B cell (primary cell): ENCODE results near the gene TIMM21. TPM values are rescaled to one million over a fixed set of nuclear protein-coding genes. Genes with fewer than 3 reads are reported as not detected.

Source experiments
- ATAC-seq: fragments of 200-7000 bp; cut with Tn5 transposase; one replicate; pipeline ENCODE4 v1.10.0; 2021; ENCODE audit warnings: low read depth, mild to moderate bottlenecking, moderate number of reproducible peaks, moderate library complexity
- CTCF ChIA-PET: fragments of 350-600 bp; sonication (Branson Sonifier 250); formaldehyde crosslinking; loops from one replicate; lab custom pipeline; 2021; ENCODE audit warnings: antibody characterized with exemption, inconsistent platforms; lab: Charles Lee
- POLR2A ChIA-PET: fragments of 350-600 bp; sonication (Branson Sonifier 250); formaldehyde crosslinking; loops from one replicate; lab custom pipeline; 2021; ENCODE audit warnings: antibody characterized with exemption; lab: Charles Lee
- DNase-seq: peaks from one replicate; pipeline ENCODE4 v3.0.0; 2013
- H2AFZ ChIP-seq: 2 replicates; pipeline ENCODE4 v1.6.1; 2012; ENCODE audit warnings: mild to moderate bottlenecking, low read depth, low read length; ENCODE audit not compliant: insufficient read depth, poor library complexity, severe bottlenecking
- H3K27ac ChIP-seq, 2 donors: 1 replicate in 1 of 2; 2 replicates in 1 of 2; pipeline ENCODE4 v1.5.1; 2012 to 2013; ENCODE audit warnings: low read length in 2 of 2, mild to moderate bottlenecking in 2 of 2, moderate library complexity in 1 of 2
- H3K27me3 ChIP-seq, 4 experiments: fragments of 200-600 bp in 1 of 4; sonication (generic) in 1 of 4; replicated peaks in 1 of 4; 1 replicate in 2 of 4; 2 replicates in 2 of 4; pipeline versions ENCODE4 v1.6.1 to v1.7.0; 2013 to 2016; ENCODE audit warnings: low read length in 3 of 4, mild to moderate bottlenecking in 2 of 4, mixed read lengths in 1 of 4, moderate library complexity in 1 of 4; ENCODE audit not compliant: insufficient read depth in 4 of 4, control insufficient read depth in 3 of 4; ENCODE audit errors: control extremely low read depth in 1 of 4
- H3K36me3 ChIP-seq, 2 experiments: replicated peaks in 1 of 2; 1 replicate in 1 of 2; 2 replicates in 1 of 2; pipeline versions ENCODE4 v1.6.1 to v1.7.1; 2013; ENCODE audit warnings: low read length in 1 of 2; ENCODE audit not compliant: insufficient read depth in 2 of 2, control insufficient read depth in 1 of 2; ENCODE audit errors: control extremely low read depth in 1 of 2, extremely low read depth in 1 of 2
- H3K4me1 ChIP-seq, 2 donors: fragments of 200-600 bp in 1 of 2; sonication (generic) in 1 of 2; 1 replicate in 1 of 2; 2 replicates in 1 of 2; pipeline versions ENCODE4 v1.5.1 to v1.6.1; 2013 to 2017; ENCODE audit warnings: low read length in 2 of 2; ENCODE audit not compliant: control insufficient read depth in 2 of 2, insufficient read depth in 2 of 2
- H3K4me2 ChIP-seq: replicated peaks from 2 replicates; pipeline ENCODE3; 2012; ENCODE audit warnings: mild to moderate bottlenecking, low read depth, low read length; ENCODE audit not compliant: poor library complexity, severe bottlenecking
- H3K4me3 ChIP-seq, 5 experiments: fragments of 200-600 bp in 1 of 5; sonication (generic) in 1 of 5; 1 replicate in 3 of 5; 2 replicates in 2 of 5; pipeline versions ENCODE4 v1.5.1 to v1.7.0; 2011 to 2016; ENCODE audit warnings: low read length in 4 of 5, mild to moderate bottlenecking in 4 of 5, low read depth in 2 of 5, control low read depth in 1 of 5, moderate library complexity in 1 of 5; ENCODE audit not compliant: insufficient read depth in 1 of 5; ENCODE audit errors: control extremely low read depth in 1 of 5, extremely low read depth in 1 of 5
- H3K79me2 ChIP-seq: fragments of 200-600 bp; sonication (generic); one replicate; pipeline ENCODE4 v1.6.0; 2016; ENCODE audit warnings: low read length; ENCODE audit not compliant: control insufficient read depth, insufficient read depth
- H3K9ac ChIP-seq: fragments of 200-600 bp; sonication (generic); 2 replicates; pipeline ENCODE4 v1.6.1; 2017; ENCODE audit warnings: mild to moderate bottlenecking, low read length, moderate library complexity
- H3K9me3 ChIP-seq, 3 donors: one replicate each; pipeline versions ENCODE4 v1.6.1 to v1.7.1; 2013; ENCODE audit warnings: low read length in 2 of 3; ENCODE audit not compliant: control insufficient read depth in 2 of 3, insufficient read depth in 1 of 3; ENCODE audit errors: control extremely low read depth in 1 of 3
- H4K20me1 ChIP-seq: 2 replicates; pipeline ENCODE4 v1.6.0; 2012; ENCODE audit warnings: mild to moderate bottlenecking, low read length; ENCODE audit not compliant: insufficient read depth, control insufficient read depth, poor library complexity, severe bottlenecking
- H3K27ac Mint-ChIP-seq: one replicate; pipeline ENCODE4 v1.8.0; 2021; ENCODE audit warnings: mixed read lengths
- H3K27me3 Mint-ChIP-seq: one replicate; pipeline ENCODE4 v1.8.0; 2021; ENCODE audit warnings: mixed read lengths
- H3K4me1 Mint-ChIP-seq: one replicate; pipeline ENCODE4 v1.8.0; 2021; ENCODE audit warnings: mixed read lengths
- H3K4me3 Mint-ChIP-seq: one replicate; pipeline ENCODE4 v1.8.0; 2021; ENCODE audit warnings: mixed read lengths
- H3K9me3 Mint-ChIP-seq: one replicate; pipeline ENCODE4 v1.8.0; 2022; ENCODE audit warnings: mixed read lengths; ENCODE audit not compliant: insufficient read depth
- EZH2 ChIP-seq: IDR thresholded peaks from 2 replicates; pipeline ENCODE4 v1.6.1; 2012; ENCODE audit warnings: borderline replicate concordance, low read depth, mild to moderate bottlenecking, moderate library complexity, low read length; ENCODE audit not compliant: insufficient read depth, poor library complexity, severe bottlenecking
- WGBS: methylation state at CpG from one replicate; pipeline ENCODE4 v1.1.5; 2013; ENCODE audit warnings: missing lambda C conversion rate; ENCODE audit not compliant: insufficient coverage; 5-methylcytosine and 5-hydroxymethylcytosine counted together
- intact Hi-C: fragments of 100-400 bp; cut with micrococcal nuclease; formaldehyde crosslinking; loops from one replicate; pipeline ENCODE4 v1.10.0; 2022
- polyA plus RNA-seq: library from polyadenylated mRNA; depleted of rRNA; stranded (reverse); fragments of >200 nt; gene quantifications from 2 replicates; pipeline ENCODE4 v1.2.3, GENCODE V29; 2012
- total RNA-seq, 2 donors: library from RNA; stranded (reverse); fragments of 120-200 nt in 1 of 2; gene quantifications; 1 replicate in 1 of 2; 2 replicates in 1 of 2; pipeline versions ENCODE4 v1.2.3 to v1.2.4, GENCODE V29; 2013 to 2022
- TF ChIP-seq, protein P1 (sequence below): fragments of 200-600 bp; IDR thresholded peaks from one replicate; pipeline ENCODE4 v1.8.0; 2022; ENCODE audit warnings: antibody characterized with exemption, mild to moderate bottlenecking

TIMM21 gene
- total and polyA plus RNA-seq, 2 donors (not counting 1 experiment from before 2014, with no cell fraction given): 22.9 to 25.0 TPM

DNA sequence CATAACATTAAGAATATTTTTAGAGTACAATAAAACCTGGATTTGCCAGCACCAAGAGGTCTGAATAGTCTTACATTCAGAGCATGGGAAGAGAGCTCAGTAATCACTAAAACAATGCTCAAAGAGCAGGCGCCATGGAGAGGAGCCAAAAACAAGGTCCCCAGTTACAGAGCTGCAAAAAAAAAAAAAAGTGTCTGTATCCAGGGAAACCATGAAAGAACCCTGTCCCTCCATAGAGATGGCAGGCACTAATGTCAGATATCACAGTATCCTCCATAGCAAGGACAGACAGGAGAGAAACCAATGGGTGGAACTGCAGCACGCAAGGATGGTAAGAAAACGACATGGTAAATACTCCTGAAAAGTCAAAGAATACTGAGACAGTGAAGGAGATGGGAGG, 20.2 kb upstream of the TIMM21 start:
- no peaks in the 10 kb centered on the region for H3K27me3 Mint-ChIP-seq

DNA sequence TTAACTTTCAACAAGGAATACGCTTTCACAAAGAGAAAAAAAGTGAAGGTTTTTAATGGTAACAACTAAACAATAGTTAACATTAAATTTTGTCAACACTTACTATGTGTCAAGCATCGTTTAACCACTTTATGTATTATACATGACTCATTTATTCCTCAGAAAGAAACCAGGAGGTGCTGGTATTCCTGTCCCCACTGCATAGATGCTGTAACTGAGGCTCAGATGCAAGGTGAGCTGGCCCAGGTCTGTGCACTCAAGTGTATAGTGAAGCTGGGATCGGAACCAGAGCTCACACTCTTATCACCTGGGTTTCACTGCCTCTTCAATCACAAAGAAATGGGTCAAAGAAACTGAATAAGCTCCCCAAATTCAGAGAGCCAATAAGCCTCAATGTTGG, 17.2 kb upstream of the TIMM21 start:
- H3K9ac ChIP-seq: no peak overlapping the region
- H3K79me2 ChIP-seq: no peaks in the 10 kb centered on the region
- no peaks in the 10 kb centered on the region for H3K4me1 Mint-ChIP-seq
- no peaks in the 10 kb centered on the region for H3K9me3 ChIP-seq
- no peak overlapping the region for H3K27ac Mint-ChIP-seq
- CTCF ChIA-PET: no interaction called here
- H3K27me3 Mint-ChIP-seq: no peaks in the 10 kb centered on the region
- TF ChIP-seq EZH2: no peak
- TF ChIP-seq, protein P1, sequence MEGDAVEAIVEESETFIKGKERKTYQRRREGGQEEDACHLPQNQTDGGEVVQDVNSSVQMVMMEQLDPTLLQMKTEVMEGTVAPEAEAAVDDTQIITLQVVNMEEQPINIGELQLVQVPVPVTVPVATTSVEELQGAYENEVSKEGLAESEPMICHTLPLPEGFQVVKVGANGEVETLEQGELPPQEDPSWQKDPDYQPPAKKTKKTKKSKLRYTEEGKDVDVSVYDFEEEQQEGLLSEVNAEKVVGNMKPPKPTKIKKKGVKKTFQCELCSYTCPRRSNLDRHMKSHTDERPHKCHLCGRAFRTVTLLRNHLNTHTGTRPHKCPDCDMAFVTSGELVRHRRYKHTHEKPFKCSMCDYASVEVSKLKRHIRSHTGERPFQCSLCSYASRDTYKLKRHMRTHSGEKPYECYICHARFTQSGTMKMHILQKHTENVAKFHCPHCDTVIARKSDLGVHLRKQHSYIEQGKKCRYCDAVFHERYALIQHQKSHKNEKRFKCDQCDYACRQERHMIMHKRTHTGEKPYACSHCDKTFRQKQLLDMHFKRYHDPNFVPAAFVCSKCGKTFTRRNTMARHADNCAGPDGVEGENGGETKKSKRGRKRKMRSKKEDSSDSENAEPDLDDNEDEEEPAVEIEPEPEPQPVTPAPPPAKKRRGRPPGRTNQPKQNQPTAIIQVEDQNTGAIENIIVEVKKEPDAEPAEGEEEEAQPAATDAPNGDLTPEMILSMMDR: no peak
- POLR2A ChIA-PET: no interaction called here
- no peak overlapping the region for H3K4me2 ChIP-seq
- H4K20me1 ChIP-seq: no peaks in the 10 kb centered on the region
- H3K4me1 ChIP-seq: no peaks in the 10 kb centered on the region
- no peaks in the 10 kb centered on the region for H3K36me3 ChIP-seq
- H3K9me3 Mint-ChIP-seq: no peaks in the 10 kb centered on the region
- H2AFZ ChIP-seq: no peak overlapping the region
- ATAC-seq (no peak), DNase-seq (no peak)
- intact Hi-C loops: no loop called here
- H3K27me3 ChIP-seq: no peaks in the 10 kb centered on the region
- no peak overlapping the region for H3K4me3 Mint-ChIP-seq
- 100% methylated on average over 1 of the region's 3 CpGs for WGBS
- H3K4me3 ChIP-seq: no peak overlapping the region
- no peak overlapping the region for H3K27ac ChIP-seq

More for the DNA sequence above, 20.2 kb upstream of the TIMM21 start:
- Mint-ChIP-seq H3K4me1 (no peaks in the 10 kb centered on the region), H3K9me3 (no peaks in the 10 kb centered on the region), H3K4me3 (no peak overlapping the region), H3K27ac (no peak overlapping the region)
- no peak for ATAC-seq
- intact Hi-C loops: no loop called here
- Histone ChIP-seq H2AFZ (no peak overlapping the region), H4K20me1 (no peaks in the 10 kb centered on the region), H3K4me3 (no peak overlapping the region), H3K4me1 (no peaks in the 10 kb centered on the region), H3K4me2 (no peak overlapping the region), H3K27me3 (no peaks in the 10 kb centered on the region), H3K27ac (no peak overlapping the region), H3K9ac (no peak overlapping the region), H3K9me3 (no peaks in the 10 kb centered on the region), H3K79me2 (no peaks in the 10 kb centered on the region), H3K36me3 (no peaks in the 10 kb centered on the region)
- WGBS: no CpG with 5 or more reads among the region's 3 CpGs
- TF ChIP-seq EZH2: no peak
- TF ChIP-seq, protein P1: no peak
- no peak for DNase-seq
- ChIA-PET CTCF (no interaction called here), POLR2A (no interaction called here)
